Hepatocyte (in vitro differentiated cells): ENCODE measurements around the gene CARD9. TPM values are rescaled to one million over a fixed set of nuclear protein-coding genes. Genes with fewer than 3 reads are reported as not detected.

Source experiments
- DNase-seq: peaks from one replicate; pipeline ENCODE4 v3.0.0-alpha.2; 2016; ENCODE audit warnings: low spot score
- H2AFZ ChIP-seq: fragments of 200-600 bp; sonication (generic); 2 replicates; pipeline ENCODE4 v1.6.0; 2016; ENCODE audit warnings: antibody characterized with exemption, mild to moderate bottlenecking
- H3K27ac ChIP-seq: fragments of 200-600 bp; sonication (generic); 2 replicates; pipeline ENCODE4 v1.5.1; 2016; ENCODE audit warnings: mild to moderate bottlenecking
- H3K27me3 ChIP-seq: fragments of 200-600 bp; sonication (generic); 2 replicates; pipeline ENCODE4 v1.6.1; 2016
- H3K36me3 ChIP-seq: fragments of 200-600 bp; sonication (generic); replicated peaks from 2 replicates; pipeline ENCODE4 v1.5.1; 2016; ENCODE audit warnings: low read depth; ENCODE audit not compliant: insufficient read depth
- H3K4me1 ChIP-seq: fragments of 200-600 bp; sonication (generic); 2 replicates; pipeline ENCODE4 v1.5.1; 2016; ENCODE audit warnings: mild to moderate bottlenecking, moderate library complexity; ENCODE audit not compliant: insufficient read depth
- H3K4me2 ChIP-seq: fragments of 200-600 bp; sonication (generic); 2 replicates; pipeline ENCODE4 v1.6.0; 2016
- H3K4me3 ChIP-seq: fragments of 200-600 bp; sonication (generic); 2 replicates; pipeline ENCODE4 v1.5.1; 2016; ENCODE audit warnings: mild to moderate bottlenecking
- H3K79me2 ChIP-seq: fragments of 200-600 bp; sonication (generic); 2 replicates; pipeline ENCODE4 v1.6.0; 2017; ENCODE audit warnings: mild to moderate bottlenecking
- H3K9me2 ChIP-seq: fragments of 200-600 bp; sonication (generic); replicated peaks from 2 replicates; pipeline ENCODE4 v1.6.0; 2017; ENCODE audit warnings: mild to moderate bottlenecking; ENCODE audit not compliant: insufficient read depth
- H3K9me3 ChIP-seq: fragments of 200-600 bp; sonication (generic); 2 replicates; pipeline ENCODE4 v1.5.1; 2016; ENCODE audit warnings: low read depth, mild to moderate bottlenecking
- H4K20me1 ChIP-seq: fragments of 200-600 bp; sonication (generic); 2 replicates; pipeline ENCODE4 v1.6.0; 2016; ENCODE audit warnings: mild to moderate bottlenecking; ENCODE audit not compliant: insufficient read depth, poor library complexity, severe bottlenecking
- CTCF ChIP-seq: fragments of 200-600 bp; sonication (generic); IDR thresholded peaks from 2 replicates; pipeline ENCODE4 v1.5.1; 2016; ENCODE audit warnings: antibody characterized with exemption, mild to moderate bottlenecking; ENCODE audit not compliant: poor library complexity
- EZH2 ChIP-seq: fragments of 200-600 bp; sonication (generic); IDR thresholded peaks from 2 replicates; pipeline ENCODE4 v1.6.1; 2016; ENCODE audit warnings: antibody characterized with exemption, mild to moderate bottlenecking, borderline replicate concordance
- EZH2phosphoT487 ChIP-seq: fragments of 200-600 bp; sonication (generic); IDR thresholded peaks from one replicate; pipeline ENCODE4 v1.6.1; 2018; ENCODE audit warnings: antibody characterized with exemption, mild to moderate bottlenecking, low read depth, moderate library complexity; ENCODE audit not compliant: unreplicated experiment, severe bottlenecking
- WGBS: methylation state at CpG from one replicate; pipeline ENCODE4 v1.1.6; 2016; ENCODE audit warnings: low lambda C conversion rate; ENCODE audit errors: missing lambda C conversion rate; 5-methylcytosine and 5-hydroxymethylcytosine counted together
- polyA plus RNA-seq: library from polyadenylated mRNA; unstranded; fragments of >200 nt; fragmentation: Nextera tagmentation; extraction: Ambion mirVana; gene quantifications from 2 replicates; pipeline ENCODE4 v1.2.1, GENCODE V29; 2016
- total RNA-seq: library from RNA; depleted of rRNA; stranded (reverse); fragments of >200 nt; gene quantifications from 2 replicates; pipeline ENCODE4 v1.2.3, GENCODE V29; 2014

CARD9 gene
- total and polyA plus RNA-seq, 2 experiments from 2014 or later: 0.80 to 1.5 TPM

DNA sequence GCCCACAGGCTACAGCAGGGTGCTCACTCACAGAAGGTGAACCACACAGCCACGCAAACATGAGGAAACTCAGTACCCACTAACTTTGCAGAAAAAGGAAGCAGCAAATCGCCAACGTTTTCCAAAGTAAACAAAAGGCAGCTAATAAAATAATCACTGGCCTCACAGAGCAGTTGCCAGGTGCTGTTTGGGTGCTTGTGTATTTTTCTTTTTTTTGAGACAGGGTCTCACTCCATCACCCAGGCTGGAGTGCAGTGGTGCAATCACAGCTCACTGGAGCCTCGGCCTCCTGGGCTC is 22.7 kb upstream of the CARD9 start:
- H2AFZ ChIP-seq: no peak overlapping the region
- 88% methylated on average over 4 of the region's 4 CpGs for WGBS
- H3K27ac ChIP-seq: no peak overlapping the region
- no peaks in the 10 kb centered on the region for H3K9me3 ChIP-seq
- no peaks in the 10 kb centered on the region for H4K20me1 ChIP-seq
- H3K4me1 ChIP-seq: peaks cover 11% of the 10 kb centered on the region
- H3K79me2 ChIP-seq: peaks cover 27% of the 10 kb centered on the region
- no peak for TF ChIP-seq EZH2phosphoT487
- no peak for TF ChIP-seq EZH2
- no peak for TF ChIP-seq CTCF
- no peaks in the 10 kb centered on the region for H3K27me3 ChIP-seq
- no peaks in the 10 kb centered on the region for H3K36me3 ChIP-seq
- H3K4me2 ChIP-seq: no peak overlapping the region
- no peaks in the 10 kb centered on the region for H3K9me2 ChIP-seq
- H3K4me3 ChIP-seq: no peak overlapping the region
- no peak for DNase-seq

DNA sequence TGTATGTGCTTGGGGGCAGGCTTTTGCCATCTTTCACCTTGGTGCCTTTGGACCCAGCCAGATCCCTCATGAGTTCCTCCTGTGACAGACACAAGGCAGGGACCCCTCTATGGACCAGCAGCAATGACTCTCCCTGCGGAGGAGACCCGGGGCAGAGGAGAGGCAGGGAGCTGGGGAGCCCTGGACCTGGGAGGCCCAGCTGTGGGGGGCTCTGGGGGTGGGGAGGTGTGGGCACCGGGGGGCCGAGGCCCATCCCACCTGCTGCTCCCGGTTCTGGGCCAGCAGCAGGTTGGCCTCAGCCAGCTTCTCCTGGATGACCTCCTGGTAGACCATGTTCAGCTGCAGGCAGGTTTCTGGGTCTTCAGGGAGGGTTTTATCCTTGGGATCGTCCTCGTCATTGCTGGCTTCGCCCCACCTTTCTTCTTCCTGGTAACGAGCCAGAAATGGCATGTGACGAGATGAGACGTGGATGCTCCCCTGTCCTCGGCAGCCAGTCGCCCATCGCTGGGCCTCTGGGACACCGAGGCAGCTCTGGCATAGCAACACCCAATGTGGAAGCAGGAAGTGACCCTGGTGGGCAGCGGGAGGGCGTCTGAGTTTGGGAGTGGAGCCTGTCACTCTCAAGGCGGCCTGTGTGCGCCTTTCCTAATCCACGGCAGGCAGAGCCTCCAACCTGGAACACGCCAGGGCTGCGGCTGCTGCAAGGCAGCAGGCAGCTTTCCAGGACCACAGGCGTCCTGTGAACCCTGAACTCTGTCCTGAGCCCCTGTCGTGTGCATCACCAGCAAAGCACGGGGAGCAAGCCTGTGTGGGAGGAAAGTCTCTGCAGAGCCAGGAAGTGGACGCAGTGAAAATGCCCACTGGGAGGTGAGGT is 22.1 kb upstream of the CARD9 start:
- Histone ChIP-seq H3K79me2 (peaks cover 27% of the 10 kb centered on the region), H3K27ac (no peak overlapping the region), H3K4me3 (no peak overlapping the region), H3K4me1 (peaks cover 11% of the 10 kb centered on the region), H4K20me1 (no peaks in the 10 kb centered on the region), H3K9me3 (no peaks in the 10 kb centered on the region), H3K9me2 (no peaks in the 10 kb centered on the region), H2AFZ (no peak overlapping the region), H3K36me3 (no peaks in the 10 kb centered on the region), H3K4me2 (no peak overlapping the region), H3K27me3 (no peaks in the 10 kb centered on the region)
- 95% methylated on average over 23 of the region's 26 CpGs for WGBS
- no peak for DNase-seq
- no peak for TF ChIP-seq EZH2
- TF ChIP-seq CTCF: no peak
- TF ChIP-seq EZH2phosphoT487: no peak

DNA sequence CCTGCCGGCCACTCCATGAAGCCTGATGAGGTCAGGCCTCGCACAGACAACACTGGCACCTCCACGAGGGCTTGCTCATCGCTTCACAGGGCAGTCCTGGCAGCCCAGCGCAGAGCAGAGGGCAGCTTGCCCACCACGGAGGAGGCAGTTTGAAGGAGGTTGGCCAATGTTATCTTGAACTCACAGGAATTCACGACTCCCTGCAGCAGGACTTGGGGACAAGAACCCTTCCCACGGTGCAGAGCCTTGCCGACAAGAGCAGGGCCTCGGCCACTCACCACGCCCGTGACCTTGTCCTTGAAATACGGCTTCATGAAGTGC is 21.5 kb upstream of the CARD9 start:
- DNase-seq: no peak
- 94% methylated on average over 13 of the region's 13 CpGs for WGBS
- Histone ChIP-seq H3K79me2 (peaks cover 27% of the 10 kb centered on the region), H3K4me2 (no peak overlapping the region), H3K4me1 (peaks cover 7% of the 10 kb centered on the region), H4K20me1 (no peaks in the 10 kb centered on the region), H3K4me3 (no peak overlapping the region), H3K9me3 (no peaks in the 10 kb centered on the region), H3K9me2 (no peaks in the 10 kb centered on the region), H3K27me3 (no peaks in the 10 kb centered on the region), H2AFZ (no peak overlapping the region), H3K36me3 (no peaks in the 10 kb centered on the region), H3K27ac (no peak overlapping the region)
- TF ChIP-seq EZH2 (no peak), EZH2phosphoT487 (no peak), CTCF (no peak)
